HCT116 (cell line): ENCODE measurements around the gene SCNN1B. TPM values are rescaled to one million over a fixed set of nuclear protein-coding genes. Genes with fewer than 3 reads are reported as not detected.
A peak's percentile ranks its signal among the peaks of the same experiment; 100 is the strongest.

ENCODE experiments used
- ATAC-seq: fragments of 200-7000 bp; cut with Tn5 transposase; 2 replicates; pipeline ENCODE4 v1.9.1; 2020; ENCODE audit warnings: mild to moderate bottlenecking, moderate library complexity
- BruUV-seq: library from RNA; stranded (reverse); fragments of 400-500 nt; replicated peaks from 2 replicates; lab custom pipeline; 2021; lab: Mats Ljungman, UMichigan
- CTCF ChIA-PET: fragments of 300-600 bp; sonication (Branson Sonifier 250); formaldehyde crosslinking; loops from one replicate; lab custom pipeline; 2021; ENCODE audit warnings: antibody characterized with exemption; lab: Charles Lee
- POLR2A ChIA-PET: fragments of 300-600, 350-600 bp; sonication (Branson Sonifier 250); formaldehyde crosslinking; loops from one replicate; lab custom pipeline; 2021; ENCODE audit warnings: antibody characterized with exemption; lab: Charles Lee
- RAD21 ChIA-PET, 2 experiments: fragments of 300-600 bp; sonication (Branson Sonifier 250); formaldehyde crosslinking; loops; one replicate each; lab custom pipeline; 2023; ENCODE audit warnings: low total read pairs in 2 of 2; ENCODE audit not compliant: uncharacterized antibody in 2 of 2, unreplicated experiment in 2 of 2, low non-redundant PET in 1 of 2; lab: Charles Lee
- DNase-seq: peaks from one replicate; pipeline ENCODE4 v3.0.0-alpha.2; 2010; ENCODE audit warnings: low read depth, low spot score
- H2AFZ ChIP-seq: fragments of 200-600 bp; shearing (Covaris generic), sonication (generic); 2 replicates; pipeline ENCODE4 v1.6.1; 2017; ENCODE audit warnings: low read depth, mixed run types, mixed read lengths, antibody characterized with exemption, low read length; ENCODE audit not compliant: poor library complexity, severe bottlenecking
- H3K27ac ChIP-seq: 2 replicates; pipeline ENCODE4 v1.5.1; 2012; ENCODE audit warnings: low read depth, low read length
- H3K27me3 ChIP-seq: fragments of 200-600 bp; sonication (generic); 2 replicates; pipeline ENCODE4 v1.6.1; 2016; ENCODE audit warnings: mixed run types, low read length, mixed read lengths; ENCODE audit not compliant: insufficient read depth
- H3K36me3 ChIP-seq, 2 experiments: fragments of 200-500 bp in 1 of 2; fragments of 200-600 bp in 1 of 2; sonication (Bioruptor generic) in 1 of 2; sonication (generic) in 1 of 2; 2 replicates each; pipeline versions ENCODE4 v1.5.1 to v1.6.1; 2014 to 2016; ENCODE audit warnings: low read length in 2 of 2, inconsistent platforms in 1 of 2, mixed read lengths in 1 of 2, mixed run types in 1 of 2; ENCODE audit not compliant: insufficient read depth in 2 of 2, control insufficient read depth in 1 of 2
- H3K4me1 ChIP-seq, 2 experiments: fragments of 200-600 bp in 1 of 2; sonication (generic) in 1 of 2; 2 replicates each; pipeline versions ENCODE4 v1.5.1 to v1.6.1; 2012 to 2017; ENCODE audit warnings: low read length in 2 of 2, inconsistent platforms in 1 of 2, mild to moderate bottlenecking in 1 of 2, mixed read lengths in 1 of 2, mixed run types in 1 of 2, moderate library complexity in 1 of 2; ENCODE audit not compliant: insufficient read depth in 2 of 2, control insufficient read depth in 1 of 2
- H3K4me2 ChIP-seq: fragments of 200-600 bp; sonication (generic); 2 replicates; pipeline ENCODE4 v1.6.1; 2017; ENCODE audit warnings: mixed run types, low read length, mixed read lengths
- H3K4me3 ChIP-seq, 2 experiments: fragments of 200-600 bp in 1 of 2; sonication (generic) in 1 of 2; replicated peaks in 1 of 2; 2 replicates each; pipeline ENCODE4 v1.5.1; 2011 to 2016; ENCODE audit warnings: low read length in 2 of 2, control low read depth in 1 of 2, low read depth in 1 of 2, mild to moderate bottlenecking in 1 of 2, mixed read lengths in 1 of 2, mixed run types in 1 of 2
- H3K79me2 ChIP-seq: fragments of 200-600 bp; sonication (generic); 2 replicates; pipeline ENCODE4 v1.6.1; 2017; ENCODE audit warnings: mild to moderate bottlenecking, mixed run types, low read length, moderate library complexity, mixed read lengths; ENCODE audit not compliant: insufficient read depth
- H3K9ac ChIP-seq: fragments of 200-600 bp; sonication (generic); 2 replicates; pipeline ENCODE4 v1.6.1; 2016; ENCODE audit warnings: low read length, mixed read lengths
- H3K9me2 ChIP-seq: fragments of 200-600 bp; sonication (generic), shearing (Covaris generic); 2 replicates; pipeline ENCODE4 v1.6.1; 2017; ENCODE audit warnings: mixed run types, mild to moderate bottlenecking, moderate library complexity; ENCODE audit not compliant: insufficient read depth
- H3K9me3 ChIP-seq, 2 experiments: fragments of 200-500 bp in 1 of 2; fragments of 200-600 bp in 1 of 2; sonication (Bioruptor generic) in 1 of 2; sonication (generic) in 1 of 2; 2 replicates each; pipeline ENCODE4 v1.6.1; 2014 to 2017; ENCODE audit warnings: low read length in 2 of 2, mixed read lengths in 2 of 2, inconsistent platforms in 1 of 2, low read depth in 1 of 2, mild to moderate bottlenecking in 1 of 2, mixed run types in 1 of 2, moderate library complexity in 1 of 2; ENCODE audit not compliant: control insufficient read depth in 1 of 2, insufficient read depth in 1 of 2
- H4K20me1 ChIP-seq: fragments of 200-600 bp; sonication (generic), shearing (Covaris generic); 2 replicates; pipeline ENCODE4 v1.6.1; 2017; ENCODE audit warnings: mixed run types, mild to moderate bottlenecking, moderate library complexity; ENCODE audit not compliant: insufficient read depth
- SP1 ChIP-seq: IDR thresholded peaks from 2 replicates; pipeline ENCODE4 v1.6.1; 2012; ENCODE audit warnings: low read depth
- intact Hi-C: fragments of 100-400 bp; cut with micrococcal nuclease; formaldehyde crosslinking; loops from 2 replicates; pipeline ENCODE4 v1.10.0; 2022
- total RNA-seq: library from RNA; stranded (reverse); gene quantifications from one replicate; pipeline ENCODE4 v1.2.1, GENCODE V29; 2021; ENCODE audit not compliant: unreplicated experiment
- TF ChIP-seq, protein P1 (sequence below): IDR thresholded peaks from 2 replicates; pipeline ENCODE4 v1.6.1; 2011; ENCODE audit warnings: mild to moderate bottlenecking, low read length, moderate library complexity; ENCODE audit not compliant: insufficient replicate concordance; ENCODE audit errors: extremely low read depth
- TF ChIP-seq, protein P2 (sequence below), 3 experiments: fragments of 200-600 bp in 1 of 3; sonication (generic) in 1 of 3; IDR thresholded peaks in 2 of 3; conservative IDR thresholded peaks in 1 of 3; 2 replicates each; pipeline ENCODE4 v1.5.1; 2012 to 2017; ENCODE audit warnings: low read depth in 2 of 3, low read length in 2 of 3, antibody characterized with exemption in 1 of 3, borderline replicate concordance in 1 of 3, control low read depth in 1 of 3, mild to moderate bottlenecking in 1 of 3, mixed read lengths in 1 of 3, mixed run types in 1 of 3, moderate library complexity in 1 of 3; ENCODE audit not compliant: insufficient read depth in 1 of 3

The SCNN1B gene
- total RNA-seq, 1 experiment from 2014 or later, result 0.37 TPM

- ATAC-seq (peak; percentile 72), DNase-seq (no peak)
- Histone ChIP-seq H3K9me2 (no peaks in the 10 kb centered on the region), H4K20me1 (no peaks in the 10 kb centered on the region), H3K9me3 (no peaks in the 10 kb centered on the region), H3K36me3 (no peaks in the 10 kb centered on the region), H3K4me2 (no peak overlapping the region), H2AFZ (no peak overlapping the region), H3K79me2 (no peaks in the 10 kb centered on the region), H3K27ac (no peak overlapping the region), H3K4me3 (no peak overlapping the region), H3K27me3 (no peaks in the 10 kb centered on the region), H3K9ac (no peak overlapping the region), H3K4me1 (no peaks in the 10 kb centered on the region)
- RAD21 ChIA-PET, result interaction anchor here in 1 of 2 experiments (0.7 kb wide), 1 partner anchor 402 kb away, joined by 9 read pairs; no protein-coding TSS in a partner anchor
- BruUV-seq, result no TSS peak
- CTCF ChIA-PET, result no interaction called here
- TF ChIP-seq SP1, result no peak
- TF ChIP-seq, protein P1, sequence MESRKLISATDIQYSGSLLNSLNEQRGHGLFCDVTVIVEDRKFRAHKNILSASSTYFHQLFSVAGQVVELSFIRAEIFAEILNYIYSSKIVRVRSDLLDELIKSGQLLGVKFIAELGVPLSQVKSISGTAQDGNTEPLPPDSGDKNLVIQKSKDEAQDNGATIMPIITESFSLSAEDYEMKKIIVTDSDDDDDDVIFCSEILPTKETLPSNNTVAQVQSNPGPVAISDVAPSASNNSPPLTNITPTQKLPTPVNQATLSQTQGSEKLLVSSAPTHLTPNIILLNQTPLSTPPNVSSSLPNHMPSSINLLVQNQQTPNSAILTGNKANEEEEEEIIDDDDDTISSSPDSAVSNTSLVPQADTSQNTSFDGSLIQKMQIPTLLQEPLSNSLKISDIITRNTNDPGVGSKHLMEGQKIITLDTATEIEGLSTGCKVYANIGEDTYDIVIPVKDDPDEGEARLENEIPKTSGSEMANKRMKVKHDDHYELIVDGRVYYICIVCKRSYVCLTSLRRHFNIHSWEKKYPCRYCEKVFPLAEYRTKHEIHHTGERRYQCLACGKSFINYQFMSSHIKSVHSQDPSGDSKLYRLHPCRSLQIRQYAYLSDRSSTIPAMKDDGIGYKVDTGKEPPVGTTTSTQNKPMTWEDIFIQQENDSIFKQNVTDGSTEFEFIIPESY, result no peak
- TF ChIP-seq, protein P2, sequence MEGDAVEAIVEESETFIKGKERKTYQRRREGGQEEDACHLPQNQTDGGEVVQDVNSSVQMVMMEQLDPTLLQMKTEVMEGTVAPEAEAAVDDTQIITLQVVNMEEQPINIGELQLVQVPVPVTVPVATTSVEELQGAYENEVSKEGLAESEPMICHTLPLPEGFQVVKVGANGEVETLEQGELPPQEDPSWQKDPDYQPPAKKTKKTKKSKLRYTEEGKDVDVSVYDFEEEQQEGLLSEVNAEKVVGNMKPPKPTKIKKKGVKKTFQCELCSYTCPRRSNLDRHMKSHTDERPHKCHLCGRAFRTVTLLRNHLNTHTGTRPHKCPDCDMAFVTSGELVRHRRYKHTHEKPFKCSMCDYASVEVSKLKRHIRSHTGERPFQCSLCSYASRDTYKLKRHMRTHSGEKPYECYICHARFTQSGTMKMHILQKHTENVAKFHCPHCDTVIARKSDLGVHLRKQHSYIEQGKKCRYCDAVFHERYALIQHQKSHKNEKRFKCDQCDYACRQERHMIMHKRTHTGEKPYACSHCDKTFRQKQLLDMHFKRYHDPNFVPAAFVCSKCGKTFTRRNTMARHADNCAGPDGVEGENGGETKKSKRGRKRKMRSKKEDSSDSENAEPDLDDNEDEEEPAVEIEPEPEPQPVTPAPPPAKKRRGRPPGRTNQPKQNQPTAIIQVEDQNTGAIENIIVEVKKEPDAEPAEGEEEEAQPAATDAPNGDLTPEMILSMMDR (IDR thresholded peaks at IDR 0.05 in 2 of 3, conservative IDR thresholded peaks at IDR 0.05 in 1 of 3; ENCODE audit: borderline replicate concordance in 1 of 3, insufficient read depth in 1 of 3, low read depth in 2 of 3, low read length in 2 of 3), result peak; percentile 13 to 39 (median 32); a peak in 4 of 6 replicates
- POLR2A ChIA-PET, result no interaction called here
- intact Hi-C loops, result no loop called here
Measured at GRCh38 chr16:23348579-23349469, 46.7 kb downstream of the SCNN1B start.
